ENCODE results near the gene RIMBP2.

The RIMBP2 gene

DNA sequence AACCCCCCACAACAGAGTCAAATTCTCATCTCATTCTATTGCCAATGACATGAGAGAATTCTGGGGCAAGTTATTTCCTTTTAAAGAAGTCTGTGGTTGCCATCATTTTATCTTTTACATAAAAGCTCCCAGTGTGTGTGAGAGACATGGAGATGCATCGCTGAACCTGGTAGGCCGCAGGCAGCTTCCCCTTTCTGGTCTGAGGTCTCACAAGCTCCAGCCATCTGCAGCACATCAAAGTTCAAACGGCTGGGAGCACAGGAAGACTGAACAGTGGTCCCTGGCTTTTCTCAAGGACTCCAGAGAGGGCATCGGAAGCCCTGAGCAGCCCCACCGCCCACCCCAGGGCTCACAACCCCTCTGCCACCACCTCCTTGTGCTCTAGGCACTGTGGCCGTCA is 141.7 kb downstream of the RIMBP2 start:
- Histone ChIP-seq H3K4me3 (no peak overlapping the region), H3K27ac (no peak overlapping the region)
- DNase-seq (ENCODE audit: low spot score) = no peak
- TF ChIP-seq, protein P1, sequence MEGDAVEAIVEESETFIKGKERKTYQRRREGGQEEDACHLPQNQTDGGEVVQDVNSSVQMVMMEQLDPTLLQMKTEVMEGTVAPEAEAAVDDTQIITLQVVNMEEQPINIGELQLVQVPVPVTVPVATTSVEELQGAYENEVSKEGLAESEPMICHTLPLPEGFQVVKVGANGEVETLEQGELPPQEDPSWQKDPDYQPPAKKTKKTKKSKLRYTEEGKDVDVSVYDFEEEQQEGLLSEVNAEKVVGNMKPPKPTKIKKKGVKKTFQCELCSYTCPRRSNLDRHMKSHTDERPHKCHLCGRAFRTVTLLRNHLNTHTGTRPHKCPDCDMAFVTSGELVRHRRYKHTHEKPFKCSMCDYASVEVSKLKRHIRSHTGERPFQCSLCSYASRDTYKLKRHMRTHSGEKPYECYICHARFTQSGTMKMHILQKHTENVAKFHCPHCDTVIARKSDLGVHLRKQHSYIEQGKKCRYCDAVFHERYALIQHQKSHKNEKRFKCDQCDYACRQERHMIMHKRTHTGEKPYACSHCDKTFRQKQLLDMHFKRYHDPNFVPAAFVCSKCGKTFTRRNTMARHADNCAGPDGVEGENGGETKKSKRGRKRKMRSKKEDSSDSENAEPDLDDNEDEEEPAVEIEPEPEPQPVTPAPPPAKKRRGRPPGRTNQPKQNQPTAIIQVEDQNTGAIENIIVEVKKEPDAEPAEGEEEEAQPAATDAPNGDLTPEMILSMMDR (IDR thresholded peaks at IDR 0.05) = no peak

DNA sequence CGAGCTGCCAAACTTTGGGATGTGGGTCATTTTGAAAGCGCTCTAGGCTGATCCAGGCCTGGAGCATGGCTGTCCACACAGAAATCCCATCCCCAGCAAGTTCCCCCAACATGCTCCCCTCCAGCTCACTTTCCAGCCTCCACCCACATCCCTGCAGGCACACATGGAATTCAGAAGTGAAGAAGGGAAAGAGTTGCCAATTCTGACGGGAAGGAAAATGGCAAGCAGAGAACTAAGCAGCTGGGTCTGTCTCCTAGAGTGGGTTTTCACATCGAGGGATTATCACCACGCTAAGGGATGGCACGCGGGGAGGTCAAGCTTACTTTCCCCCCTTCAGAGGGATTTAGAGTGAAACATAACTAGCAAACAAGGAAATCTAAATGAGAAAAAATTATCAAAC is 142.3 kb downstream of the RIMBP2 start:
- no peak overlapping the region for H3K27ac ChIP-seq
- no peak overlapping the region for H3K4me3 ChIP-seq
- no peak for DNase-seq (ENCODE audit: low spot score)
- TF ChIP-seq, protein P1 (IDR thresholded peaks at IDR 0.05) = no peak

GRCh38 chr12:130573235-130573634 is 142.9 kb downstream of the RIMBP2 start:
- DNase-seq (ENCODE audit: low spot score) = no peak
- TF ChIP-seq, protein P1 (IDR thresholded peaks at IDR 0.05) = no peak
- no peak overlapping the region for H3K4me3 ChIP-seq
- no peak overlapping the region for H3K27ac ChIP-seq

DNA sequence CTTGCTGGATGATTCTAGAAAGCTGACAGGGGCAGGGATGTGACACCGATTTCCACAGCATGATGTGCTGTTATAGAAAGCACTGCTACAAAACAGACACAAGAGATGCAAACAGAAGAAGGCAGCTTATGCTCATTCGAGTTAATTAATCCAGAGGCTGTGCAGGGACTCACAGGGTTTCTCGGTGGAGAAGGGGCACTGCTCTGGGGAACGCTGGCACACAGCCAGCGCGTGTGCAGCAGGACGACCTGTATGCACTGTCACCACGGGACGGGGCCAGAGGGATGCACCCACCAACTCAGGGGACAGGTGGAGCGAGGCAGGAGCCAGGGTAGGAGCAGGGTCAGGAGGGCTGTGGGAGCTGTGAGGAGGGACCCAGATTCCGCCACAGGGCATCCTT is 143.5 kb downstream of the RIMBP2 start:
- H3K4me3 ChIP-seq = no peak overlapping the region
- TF ChIP-seq, protein P1 (IDR thresholded peaks at IDR 0.05) = no peak
- H3K27ac ChIP-seq = no peak overlapping the region
- DNase-seq (ENCODE audit: low spot score) = no peak

- no peak for DNase-seq (ENCODE audit: low spot score)
- H3K4me3 ChIP-seq = no peak overlapping the region
- TF ChIP-seq, protein P1 (IDR thresholded peaks at IDR 0.05) = no peak
- H3K27ac ChIP-seq = no peak overlapping the region
Observed at GRCh38 chr12:130571734-130572133, 144.4 kb downstream of the RIMBP2 start.

DNA sequence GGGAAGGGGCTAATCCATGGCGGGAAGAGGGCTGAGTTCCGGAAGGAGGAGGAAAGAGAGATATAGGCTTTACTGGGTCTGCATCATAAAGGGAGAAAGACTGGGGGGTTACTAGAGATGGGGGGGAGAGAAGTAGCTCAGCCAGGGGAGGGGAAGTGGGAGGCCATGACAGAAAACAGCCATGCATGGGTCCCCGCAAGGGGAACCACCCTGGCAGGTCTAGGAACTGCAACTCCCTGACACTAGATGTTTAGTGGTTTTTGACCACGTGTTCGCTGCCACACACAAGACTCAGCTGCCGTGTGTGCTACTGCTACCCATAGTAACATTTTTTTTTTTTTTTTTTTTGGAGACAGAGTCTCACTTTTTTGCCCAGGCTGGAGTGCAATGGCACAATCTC is 145.0 kb downstream of the RIMBP2 start:
- Histone ChIP-seq H3K4me3 (no peak overlapping the region), H3K27ac (no peak overlapping the region)
- TF ChIP-seq, protein P1 (IDR thresholded peaks at IDR 0.05) = no peak
- no peak for DNase-seq (ENCODE audit: low spot score)

- no peak overlapping the region for H3K4me3 ChIP-seq
- DNase-seq (ENCODE audit: low spot score) = no peak
- H3K27ac ChIP-seq = no peak overlapping the region
- TF ChIP-seq, protein P1 (IDR thresholded peaks at IDR 0.05) = no peak
Observed at GRCh38 chr12:130569521-130569920, 146.6 kb downstream of the RIMBP2 start.
